A673 (cell line): ENCODE data around the gene CHRM4.

Experiments used
- EZH2 ChIP-seq: fragments of 200-600 bp; sonication (generic); IDR thresholded peaks from 2 replicates; pipeline ENCODE4 v1.6.1; 2017; ENCODE audit warnings: borderline replicate concordance, low read depth, mild to moderate bottlenecking, mixed read lengths, antibody characterized with exemption, low read length; ENCODE audit not compliant: poor library complexity, severe bottlenecking
- TF ChIP-seq, protein P1 (sequence below): fragments of 300-800, 200-600 bp; sonication (generic); conservative IDR thresholded peaks from 2 replicates; pipeline ENCODE4 v1.5.1; 2017; ENCODE audit warnings: low read depth, mild to moderate bottlenecking, antibody characterized with exemption, low read length, moderate library complexity, mixed read lengths

GRCh38 chr11:46339816-46340215, 51.8 kb downstream of the CHRM4 start:
- TF ChIP-seq, protein P1, sequence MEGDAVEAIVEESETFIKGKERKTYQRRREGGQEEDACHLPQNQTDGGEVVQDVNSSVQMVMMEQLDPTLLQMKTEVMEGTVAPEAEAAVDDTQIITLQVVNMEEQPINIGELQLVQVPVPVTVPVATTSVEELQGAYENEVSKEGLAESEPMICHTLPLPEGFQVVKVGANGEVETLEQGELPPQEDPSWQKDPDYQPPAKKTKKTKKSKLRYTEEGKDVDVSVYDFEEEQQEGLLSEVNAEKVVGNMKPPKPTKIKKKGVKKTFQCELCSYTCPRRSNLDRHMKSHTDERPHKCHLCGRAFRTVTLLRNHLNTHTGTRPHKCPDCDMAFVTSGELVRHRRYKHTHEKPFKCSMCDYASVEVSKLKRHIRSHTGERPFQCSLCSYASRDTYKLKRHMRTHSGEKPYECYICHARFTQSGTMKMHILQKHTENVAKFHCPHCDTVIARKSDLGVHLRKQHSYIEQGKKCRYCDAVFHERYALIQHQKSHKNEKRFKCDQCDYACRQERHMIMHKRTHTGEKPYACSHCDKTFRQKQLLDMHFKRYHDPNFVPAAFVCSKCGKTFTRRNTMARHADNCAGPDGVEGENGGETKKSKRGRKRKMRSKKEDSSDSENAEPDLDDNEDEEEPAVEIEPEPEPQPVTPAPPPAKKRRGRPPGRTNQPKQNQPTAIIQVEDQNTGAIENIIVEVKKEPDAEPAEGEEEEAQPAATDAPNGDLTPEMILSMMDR, result no peak
- TF ChIP-seq EZH2, result no peak
